SH-SY5Y (cell line): ENCODE data around the gene UFSP1.

Experiments used
- GATA2 ChIP-seq: IDR thresholded peaks from 2 replicates; pipeline ENCODE4 v1.6.1; 2011; ENCODE audit warnings: mild to moderate bottlenecking, low read depth, low read length
- GATA3 ChIP-seq: IDR thresholded peaks from 2 replicates; pipeline ENCODE4 v1.6.1; 2011; ENCODE audit warnings: low read depth, mild to moderate bottlenecking, low read length, moderate library complexity

Gene UFSP1

DNA sequence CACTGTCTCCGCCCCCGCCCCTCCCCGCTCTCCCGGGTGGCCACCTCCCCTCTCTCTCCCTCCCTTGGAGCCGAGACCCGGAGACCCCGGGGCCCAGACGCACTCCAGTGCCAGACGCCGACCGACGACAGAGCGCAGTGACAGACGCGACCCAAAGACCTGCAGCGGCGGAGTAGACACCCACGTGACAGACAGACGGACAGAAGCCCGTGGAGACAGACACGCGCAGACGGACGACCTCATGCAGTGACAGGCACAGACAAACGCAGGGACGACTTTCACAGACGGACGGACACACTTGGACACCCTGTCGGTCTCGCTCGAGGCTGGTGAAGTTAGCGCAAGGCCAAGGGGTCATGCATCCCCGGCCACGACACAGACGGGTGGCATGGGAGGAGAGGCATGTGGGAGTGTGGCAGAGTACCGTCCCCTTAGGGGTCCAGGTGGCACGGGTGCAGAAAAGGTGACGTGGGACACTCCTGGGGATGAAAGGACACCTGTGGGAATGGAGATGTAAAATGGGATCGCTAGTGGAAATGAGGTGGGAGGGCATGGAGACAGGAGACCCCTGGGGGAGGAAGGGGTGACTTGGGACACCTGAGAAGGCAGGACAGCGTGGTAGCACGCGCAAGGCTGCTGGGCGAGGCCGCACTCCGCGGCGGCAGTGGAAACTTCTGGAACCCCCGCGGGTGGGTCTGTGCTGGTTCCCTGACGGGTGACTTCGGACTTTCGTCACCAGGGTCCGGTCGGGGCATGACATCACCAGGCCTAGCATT lies 6.6 kb upstream of the UFSP1 start:
- TF ChIP-seq GATA2 = no peak
- no peak for TF ChIP-seq GATA3

DNA sequence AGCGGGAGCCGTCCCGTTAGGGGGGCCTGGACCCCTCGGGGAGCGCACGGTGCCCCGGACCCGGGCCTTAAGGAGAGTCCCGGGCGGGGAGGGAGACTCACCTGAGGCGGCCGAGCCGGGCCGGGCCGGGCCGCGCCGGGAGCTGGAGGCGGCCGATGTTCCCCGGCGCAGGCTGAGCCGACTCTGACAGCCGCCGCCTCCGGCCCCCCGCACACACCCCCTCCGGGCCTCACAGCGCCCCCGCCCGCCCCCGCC lies 6.1 kb upstream of the UFSP1 start, which contains the start of gene ACHE:
Gene ACHE, minus strand, starts transcription at position 188 of the 255 bp plus-strand sequence. CDS start 1,656 bp downstream, outside the sequence.
- TF ChIP-seq GATA2 (no peak), GATA3 (no peak)

DNA sequence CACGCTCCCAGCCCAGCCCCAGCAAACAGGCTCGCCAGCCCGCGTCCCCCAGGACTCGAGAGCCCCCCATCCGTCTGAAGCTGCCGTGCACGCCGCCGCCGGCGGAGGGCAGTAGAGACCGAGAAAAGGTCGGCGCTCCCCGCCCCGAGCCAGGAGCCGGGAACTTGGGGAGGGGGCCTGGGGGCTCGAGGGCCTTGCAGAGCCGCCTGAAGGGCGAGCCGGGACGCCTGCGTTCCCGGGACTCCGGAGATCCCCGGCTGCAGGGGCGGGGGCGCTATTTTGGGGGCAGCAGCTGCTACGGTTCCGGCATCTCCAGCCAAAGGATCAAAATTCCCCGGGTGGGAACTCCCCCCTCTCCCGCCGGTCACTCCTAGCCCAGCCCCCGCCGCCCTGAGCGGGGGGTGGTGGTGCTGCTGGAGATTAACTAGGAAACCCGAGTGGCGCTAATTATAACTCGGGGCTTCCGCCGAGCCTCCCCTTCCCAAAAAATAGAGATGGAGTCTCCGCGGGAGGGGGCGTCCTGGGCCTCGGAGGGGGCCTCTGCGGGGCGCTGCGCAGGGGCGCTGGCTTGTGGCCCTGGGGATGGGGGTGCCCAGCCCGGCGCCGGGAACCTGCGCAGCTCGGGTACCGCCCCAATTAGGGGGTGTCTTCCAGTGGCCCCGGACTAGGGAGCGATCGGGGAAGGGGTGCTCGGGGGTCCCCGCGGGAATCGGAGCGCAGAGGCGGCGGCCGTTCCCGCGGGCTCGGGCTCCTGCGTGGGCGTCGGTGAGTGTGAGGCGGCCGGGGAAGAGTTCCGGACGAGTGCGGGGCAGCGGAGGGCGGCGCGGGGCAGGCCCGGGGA lies 5.6 kb upstream of the UFSP1 start:
- TF ChIP-seq GATA3 (no peak), GATA2 (0 out of 2 replicates have a peak, but pooled peaks have one; percentile 1)

DNA sequence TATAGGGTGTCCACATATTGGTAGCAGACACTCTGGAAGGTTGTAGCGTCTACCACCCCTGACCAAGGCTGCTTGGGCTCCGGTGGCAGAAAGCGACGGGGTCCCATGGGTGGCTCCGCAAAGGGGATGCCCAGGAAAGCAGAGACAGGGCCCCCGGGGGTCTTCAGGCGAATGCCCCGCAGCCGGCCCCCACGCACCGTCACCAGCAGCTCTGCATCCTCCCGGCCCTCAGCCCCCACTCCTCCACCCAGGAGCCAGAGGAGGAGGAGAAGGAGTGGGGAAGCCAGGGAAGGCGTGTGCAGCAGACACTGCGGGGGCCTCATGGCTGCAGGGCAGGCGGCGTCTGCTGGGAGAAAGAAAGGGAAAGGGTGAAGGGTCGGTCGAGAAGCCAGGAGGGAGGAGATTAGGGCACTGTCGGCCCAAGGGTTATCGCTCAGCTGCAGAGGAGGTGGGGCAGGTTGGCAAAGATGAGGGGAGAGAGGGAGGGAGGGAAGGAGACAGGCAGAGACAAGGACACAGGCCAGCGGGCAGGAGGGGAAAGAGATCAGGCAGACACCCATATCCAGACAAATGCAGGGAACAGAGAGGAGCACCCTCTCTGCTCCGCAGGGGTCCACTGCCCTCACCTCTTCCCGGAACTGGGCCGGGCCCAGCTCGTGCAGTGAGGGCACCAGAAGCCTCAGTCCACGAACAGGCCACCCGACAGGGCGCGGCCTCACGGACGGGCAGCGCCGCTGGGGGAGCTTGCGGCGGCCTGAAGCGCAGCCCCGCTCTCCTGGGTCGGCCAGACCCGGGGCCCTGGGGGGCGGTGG lies 4.6 kb upstream of the UFSP1 start:
- TF ChIP-seq GATA3 (no peak), GATA2 (no peak)

DNA sequence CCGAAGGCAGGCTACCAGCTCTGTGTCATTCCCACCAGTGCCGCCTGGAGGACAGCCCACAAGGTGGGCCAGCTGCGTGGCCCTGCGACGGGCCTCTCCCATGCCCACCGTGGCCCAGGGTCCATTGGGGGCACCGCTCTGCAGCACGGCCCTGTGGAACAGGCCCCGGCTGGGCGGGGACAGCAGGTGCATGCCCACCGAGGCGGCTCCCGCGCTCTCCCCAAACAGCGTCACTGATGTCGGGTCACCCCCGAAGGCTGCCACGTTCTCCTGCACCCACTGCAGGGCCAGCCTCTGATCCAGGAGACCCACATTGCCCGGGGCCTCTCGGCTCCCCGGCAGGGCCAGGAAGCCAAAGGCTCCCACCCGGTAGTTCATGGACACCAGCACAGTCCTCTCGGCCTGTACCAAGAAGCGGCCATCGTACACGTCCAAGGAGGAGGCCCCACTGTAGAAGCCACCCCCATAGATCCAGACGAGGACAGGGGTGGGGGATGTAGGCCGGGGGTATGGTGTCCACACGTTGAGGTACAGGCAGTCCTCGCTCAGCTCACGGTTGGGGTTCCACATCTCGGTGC lies 3.9 kb upstream of the UFSP1 start:
- TF ChIP-seq GATA2 = no peak
- no peak for TF ChIP-seq GATA3

DNA sequence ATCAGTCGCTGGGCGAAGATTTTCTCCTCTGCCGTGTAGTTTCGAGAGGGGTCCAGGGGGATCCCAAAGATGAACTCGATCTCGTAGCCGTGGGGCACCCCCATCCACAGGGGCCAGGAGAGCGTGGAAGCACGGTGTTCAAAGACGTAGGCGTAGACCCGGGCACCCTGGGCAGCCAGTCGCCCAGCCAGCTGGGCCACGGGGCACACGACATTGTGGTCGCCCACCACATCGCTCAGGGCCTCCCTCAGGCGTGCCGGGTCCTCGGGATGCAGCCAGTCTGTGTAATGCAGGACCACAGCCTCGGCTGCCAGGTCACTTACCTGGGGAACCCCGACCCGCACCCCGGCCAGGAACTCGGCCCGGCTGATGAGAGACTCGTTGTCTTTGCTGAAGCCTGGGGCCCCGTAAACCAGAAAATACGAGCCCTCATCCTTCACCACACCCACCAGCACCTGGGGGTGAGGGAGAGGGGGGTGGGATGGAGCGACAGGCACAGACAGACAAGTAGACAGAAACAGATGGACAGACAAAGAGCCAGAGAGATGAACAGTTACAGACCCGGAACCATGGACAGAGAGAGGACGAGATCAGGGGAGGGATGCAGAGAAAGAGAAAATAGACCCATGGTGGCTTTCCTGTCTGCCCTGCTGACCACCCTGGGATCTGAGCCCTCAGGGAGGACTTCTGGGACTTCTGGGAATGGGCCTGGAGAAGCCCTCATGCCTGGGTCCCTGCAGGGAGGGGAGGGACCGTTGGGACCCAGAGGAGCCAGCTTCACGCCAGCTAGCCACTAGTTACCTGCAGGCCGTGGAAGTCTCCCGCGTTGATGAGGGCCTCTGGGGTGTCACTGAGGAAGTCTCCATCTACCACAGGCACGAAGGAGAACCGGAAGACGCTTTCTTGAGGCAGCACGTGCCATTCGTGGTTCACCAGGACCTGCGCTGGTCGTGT lies 3.1 kb upstream of the UFSP1 start:
- TF ChIP-seq GATA2 = no peak
- TF ChIP-seq GATA3 = no peak

DNA sequence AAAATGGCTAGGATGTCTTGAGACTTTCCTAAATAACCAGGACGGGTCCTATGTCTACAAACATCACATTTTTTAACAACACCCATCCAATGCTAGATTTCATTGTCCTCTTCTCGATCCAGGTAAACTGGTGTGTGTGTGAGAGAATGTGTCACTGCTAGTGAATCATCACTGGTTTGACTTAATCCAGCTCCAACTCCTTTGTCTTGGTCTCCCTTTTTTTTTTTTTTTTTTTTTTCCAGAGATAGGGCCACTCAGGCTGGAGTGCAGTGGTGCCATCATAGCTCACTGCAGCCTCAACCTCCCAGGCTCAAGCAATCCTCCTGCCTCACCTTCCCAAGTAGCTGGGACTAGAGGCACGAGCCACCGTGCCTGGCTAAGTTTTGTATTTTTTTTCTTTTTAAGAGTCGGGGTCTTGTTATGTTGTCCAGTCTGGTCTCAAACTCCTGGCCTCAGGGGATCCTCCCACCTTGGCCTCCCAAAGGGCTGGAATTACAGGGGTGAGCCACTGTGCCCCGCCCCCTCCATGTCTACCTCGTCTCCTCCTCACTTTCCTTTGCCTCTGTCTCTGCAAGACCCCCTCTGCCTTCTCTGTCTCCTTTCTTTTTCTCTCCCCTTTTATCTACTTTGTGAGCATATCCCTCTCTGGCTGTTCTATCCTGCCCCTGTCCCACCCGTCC lies 2.2 kb upstream of the UFSP1 start:
- TF ChIP-seq GATA2 (no peak), GATA3 (no peak)

DNA sequence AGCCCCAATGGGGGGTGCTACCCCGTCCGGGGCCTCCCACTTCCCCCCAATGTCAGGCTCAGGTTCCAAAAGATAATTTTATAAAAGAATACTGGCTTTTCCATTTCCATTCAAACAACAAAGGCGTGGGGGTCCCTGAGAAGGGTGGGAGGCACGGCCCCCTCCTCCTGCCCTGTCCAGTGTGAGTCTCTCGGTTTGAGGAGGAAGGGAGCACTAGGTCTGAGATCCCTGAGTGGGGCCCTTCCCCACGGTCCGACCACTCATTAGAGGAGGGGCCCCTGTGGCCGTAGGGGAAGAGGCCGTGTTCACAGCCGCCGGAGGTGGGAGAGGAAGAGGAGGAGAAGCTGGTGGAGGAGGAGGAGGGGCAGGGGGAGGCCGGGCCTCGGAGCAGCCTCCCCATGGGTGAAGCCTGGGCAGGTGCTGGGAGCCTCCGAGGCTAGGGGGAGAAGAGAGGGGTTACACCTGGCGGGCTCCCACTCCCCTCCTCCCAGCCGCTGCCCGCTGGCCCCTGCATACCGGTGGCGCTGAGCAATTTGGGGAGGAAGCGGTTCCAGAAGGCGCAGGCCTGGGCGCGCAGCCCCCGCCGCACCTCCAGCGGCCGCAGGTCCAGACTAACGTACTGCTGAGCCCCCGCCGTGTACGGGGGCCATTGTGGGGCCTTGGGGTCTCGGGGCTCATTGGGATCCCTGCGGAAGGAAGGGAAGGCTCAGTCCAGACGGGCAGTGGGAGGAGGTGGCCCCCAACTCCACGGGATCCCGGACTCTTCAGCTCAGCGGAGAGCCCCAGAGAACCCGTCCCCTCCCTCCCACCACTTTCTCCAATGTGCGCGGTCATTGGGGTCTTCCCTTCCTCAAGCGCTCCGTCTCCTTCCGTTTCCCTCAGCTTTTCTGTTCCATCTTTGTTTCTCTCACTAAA lies 1.4 kb upstream of the UFSP1 start:
- TF ChIP-seq GATA2 (no peak), GATA3 (no peak)

DNA sequence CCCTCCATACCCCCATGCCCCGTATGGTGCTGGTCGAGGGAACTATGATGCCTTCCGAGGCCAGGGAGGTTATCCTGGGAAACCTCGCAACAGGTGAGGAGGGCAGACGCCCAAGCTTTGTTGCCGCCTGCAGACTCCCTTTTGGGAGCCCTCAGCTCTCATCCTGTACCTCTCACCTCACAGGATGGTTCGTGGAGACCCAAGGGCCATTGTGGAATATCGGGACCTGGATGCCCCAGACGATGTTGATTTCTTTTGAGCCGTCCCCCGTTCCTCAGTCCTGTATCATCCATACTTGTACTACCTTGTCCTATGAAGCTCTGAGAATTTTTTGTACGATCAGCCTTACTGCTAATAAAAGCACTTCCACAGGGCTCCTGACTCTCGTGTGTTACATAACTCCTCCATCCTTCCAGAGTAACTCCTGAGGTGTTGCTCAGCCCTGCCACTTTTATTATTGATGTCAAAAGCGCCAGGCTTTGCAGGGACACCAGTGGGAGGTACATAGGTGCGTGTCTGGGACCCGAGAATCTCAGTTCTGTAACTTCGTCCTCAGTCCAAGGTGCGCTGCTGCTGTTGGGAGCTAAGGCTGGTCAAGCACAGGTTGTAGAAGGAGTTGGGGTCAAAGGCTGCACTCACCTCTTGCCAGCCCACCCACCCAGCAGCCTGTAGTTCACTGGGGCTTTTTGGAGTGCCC lies 1.1 kb downstream of the UFSP1 start:
- TF ChIP-seq GATA3 = no peak
- TF ChIP-seq GATA2 = no peak

DNA sequence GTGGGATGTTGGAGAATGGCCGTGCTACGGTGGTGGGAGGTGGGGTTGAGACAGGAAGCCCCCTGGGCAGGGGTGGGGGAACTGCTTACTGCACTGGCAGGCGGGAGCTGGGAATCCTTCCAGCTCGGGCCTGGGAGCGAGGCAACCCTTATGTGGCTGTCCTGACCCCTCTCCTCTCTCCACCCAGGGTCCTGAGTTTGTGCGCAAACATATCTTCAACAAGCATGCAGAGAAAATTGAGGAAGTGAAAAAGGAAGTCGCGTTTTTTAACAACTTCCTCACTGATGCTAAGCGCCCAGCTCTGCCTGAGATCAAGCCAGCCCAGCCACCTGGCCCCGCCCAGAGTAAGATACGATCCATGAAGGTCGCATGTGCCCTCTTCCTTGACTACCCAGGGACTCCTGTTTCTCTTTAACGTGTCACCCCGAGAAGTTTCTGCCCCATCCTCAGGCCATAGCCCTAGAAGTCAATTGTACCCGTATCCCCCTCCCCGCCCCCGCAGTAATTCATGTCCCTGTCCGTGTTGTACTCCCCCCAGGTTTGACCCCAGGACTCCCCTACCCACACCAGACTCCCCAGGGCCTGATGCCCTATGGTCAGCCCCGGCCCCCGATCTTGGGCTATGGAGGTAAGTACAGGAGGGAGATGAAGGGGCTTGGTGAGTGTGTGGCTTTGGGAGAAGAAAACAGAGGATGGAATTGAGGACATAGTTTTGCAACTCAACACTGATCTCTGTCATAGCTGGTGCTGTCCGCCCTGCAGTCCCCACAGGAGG lies 1.8 kb downstream of the UFSP1 start:
- TF ChIP-seq GATA3 (no peak), GATA2 (no peak)

DNA sequence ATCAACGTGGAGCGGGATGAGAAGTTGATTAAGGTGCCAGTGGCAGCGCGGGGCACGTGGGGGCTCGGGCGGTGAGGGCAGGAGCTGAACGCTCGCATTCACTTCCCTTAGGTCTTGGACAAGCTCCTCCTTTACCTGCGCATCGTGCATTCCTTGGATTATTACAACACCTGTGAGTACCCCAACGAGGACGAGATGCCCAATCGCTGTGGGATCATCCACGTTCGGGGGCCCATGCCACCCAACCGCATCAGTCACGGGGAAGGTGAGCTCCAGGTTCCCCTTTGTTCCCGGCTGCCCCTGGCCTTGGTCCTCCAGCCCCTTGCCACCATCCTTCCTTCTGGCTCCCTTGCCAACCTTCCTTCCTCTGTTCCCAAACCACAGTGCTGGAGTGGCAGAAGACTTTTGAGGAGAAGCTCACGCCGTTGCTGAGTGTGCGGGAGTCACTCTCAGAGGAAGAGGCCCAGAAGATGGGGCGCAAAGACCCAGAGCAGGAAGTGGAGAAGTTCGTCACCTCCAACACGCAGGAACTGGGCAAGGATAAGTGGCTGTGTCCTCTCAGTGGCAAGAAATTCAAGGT lies 2.5 kb downstream of the UFSP1 start:
- TF ChIP-seq GATA2 (no peak), GATA3 (no peak)
